NCI-H1436 treated with DMSO at 0.1 percent for 48 hours (cell line): ENCODE measurements around the gene ADK.

Experiments
- DNase-seq: peaks from one replicate; lab custom pipeline; 2025; lab: John Stamatoyannopoulos, UW

The ADK gene

DNA sequence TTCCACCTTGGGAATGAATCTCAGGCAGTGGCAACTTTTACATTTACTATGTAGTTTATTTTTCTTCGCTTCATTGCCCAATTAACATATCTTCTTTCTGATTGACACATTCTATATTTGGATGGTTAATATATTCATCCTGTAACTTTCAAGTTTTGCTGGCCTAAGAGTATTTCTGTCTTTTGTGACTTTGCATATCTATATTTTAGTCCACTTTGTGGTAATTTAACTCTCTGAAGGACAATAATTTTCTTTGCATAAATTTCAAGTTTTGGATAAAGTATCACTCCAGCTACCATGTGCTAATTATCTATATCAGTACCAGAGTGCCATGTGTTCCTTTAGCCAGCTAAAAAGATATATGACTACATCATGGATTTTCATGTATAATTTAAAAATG lies 523.9 kb downstream of the ADK start:
- DNase-seq: no peak

- DNase-seq: no peak
Measured at GRCh38 chr10:74675484-74675883, 524.5 kb downstream of the ADK start.

DNA sequence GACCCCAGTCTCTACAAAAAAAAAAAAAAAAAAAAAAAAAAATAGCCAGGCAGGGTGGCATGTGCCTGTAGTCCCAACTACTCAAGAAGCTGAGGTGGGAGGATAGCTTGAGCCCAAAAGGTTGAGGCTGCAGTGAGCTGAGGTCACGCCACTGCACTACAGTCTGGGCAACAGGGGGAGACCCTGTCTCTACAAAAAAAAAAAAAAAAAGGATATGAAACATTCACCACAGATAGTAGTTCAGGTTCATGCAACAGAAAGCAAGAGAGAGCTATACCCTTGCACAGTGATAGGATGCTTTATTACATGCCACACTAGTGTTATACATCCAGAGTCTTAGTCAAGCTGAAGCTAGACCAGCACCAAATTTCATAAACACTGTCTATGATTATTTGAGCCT lies 526.9 kb downstream of the ADK start:
- no peak for DNase-seq

GRCh38 chr10:74681917-74682627 lies 531.1 kb downstream of the ADK start:
- DNase-seq: no peak

- DNase-seq: no peak
Measured at GRCh38 chr10:74683067-74683466, 532.0 kb downstream of the ADK start.

- no peak for DNase-seq
Measured at GRCh38 chr10:74683621-74684364, 532.8 kb downstream of the ADK start.

DNA sequence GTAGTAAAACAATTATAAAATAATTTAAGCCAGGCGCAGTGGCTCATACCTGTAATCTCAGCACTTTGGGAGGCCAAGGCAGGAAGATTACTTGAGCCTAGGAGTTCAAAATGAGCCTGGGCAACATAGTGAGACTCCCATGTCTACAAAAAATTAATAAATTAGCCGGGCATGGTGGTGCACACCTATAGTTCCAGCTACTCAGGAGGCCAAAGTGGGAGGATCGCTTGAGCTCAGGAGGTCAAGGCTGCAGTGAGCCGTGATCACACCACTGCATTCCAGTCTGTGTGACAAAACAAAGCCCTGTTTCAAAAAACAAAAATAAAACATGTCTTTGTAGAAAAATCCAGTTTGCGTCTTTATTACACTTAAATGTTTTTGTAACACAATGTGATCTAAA lies 533.4 kb downstream of the ADK start:
- no peak for DNase-seq

DNA sequence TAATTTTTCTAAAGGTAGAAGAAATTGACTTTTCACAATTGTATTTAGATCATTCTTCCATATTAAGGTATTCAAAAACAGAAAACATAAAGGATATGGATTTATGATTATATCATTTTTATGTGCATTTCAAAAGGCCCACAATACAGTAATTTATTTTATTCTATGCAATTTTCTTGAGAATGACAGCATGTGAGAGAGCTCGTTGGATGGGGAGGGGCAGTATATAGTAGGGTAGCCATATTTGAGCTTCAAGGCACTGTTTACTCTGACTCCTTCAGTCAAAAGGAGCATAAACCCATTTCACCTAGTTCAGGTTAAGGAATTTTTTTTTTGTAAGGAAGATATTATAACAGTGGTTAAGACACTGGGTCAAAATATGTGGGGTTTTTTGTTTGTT lies 534.5 kb downstream of the ADK start:
- DNase-seq: no peak

- no peak for DNase-seq
Measured at GRCh38 chr10:74690393-74690792, 539.4 kb downstream of the ADK start.

DNA sequence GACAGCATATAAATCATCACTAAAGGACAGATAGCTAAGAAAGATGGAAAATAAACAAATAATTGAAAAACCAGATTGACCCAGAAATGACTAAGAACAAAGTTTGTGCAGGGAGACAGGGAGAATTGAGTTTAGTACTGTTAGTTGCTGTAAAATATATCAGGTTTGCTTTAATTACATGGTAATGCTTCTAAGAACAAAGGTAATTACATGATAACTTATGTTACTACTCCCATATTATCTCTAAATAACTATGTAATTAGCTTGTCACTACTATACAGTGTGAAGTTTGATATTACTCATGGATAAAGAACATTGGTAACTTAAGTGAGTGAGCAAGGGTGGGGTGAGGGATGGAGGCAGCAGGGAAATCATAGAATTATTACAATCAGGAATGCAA lies 540.1 kb downstream of the ADK start:
- no peak for DNase-seq

- DNase-seq: peak; percentile 33
Measured at GRCh38 chr10:74704629-74705357, 553.8 kb downstream of the ADK start.

- DNase-seq: peak; percentile 51
Measured at GRCh38 chr10:74705358-74705980, 554.4 kb downstream of the ADK start.

GRCh38 chr10:74706966-74707365 lies 555.9 kb downstream of the ADK start:
- no peak for DNase-seq

DNA sequence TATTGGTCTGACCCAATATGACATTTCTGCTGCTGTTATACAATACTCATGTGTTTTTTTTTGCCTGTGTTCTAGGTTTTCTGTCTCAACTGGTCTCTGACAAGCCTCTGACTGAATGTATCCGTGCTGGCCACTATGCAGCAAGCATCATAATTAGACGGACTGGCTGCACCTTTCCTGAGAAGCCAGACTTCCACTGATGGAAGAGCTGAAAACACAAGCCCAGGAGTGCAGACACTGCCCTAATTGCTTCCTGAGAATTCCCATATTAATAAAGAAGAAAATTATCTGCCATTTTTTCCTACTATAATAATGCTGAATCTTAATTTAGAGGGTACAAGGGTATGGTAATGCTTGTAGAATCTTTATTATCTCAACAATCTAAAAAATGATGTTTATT lies 557.2 kb downstream of the ADK start:
- no peak for DNase-seq

- no peak for DNase-seq
Measured at GRCh38 chr10:74718208-74718607, 567.2 kb downstream of the ADK start.

DNA sequence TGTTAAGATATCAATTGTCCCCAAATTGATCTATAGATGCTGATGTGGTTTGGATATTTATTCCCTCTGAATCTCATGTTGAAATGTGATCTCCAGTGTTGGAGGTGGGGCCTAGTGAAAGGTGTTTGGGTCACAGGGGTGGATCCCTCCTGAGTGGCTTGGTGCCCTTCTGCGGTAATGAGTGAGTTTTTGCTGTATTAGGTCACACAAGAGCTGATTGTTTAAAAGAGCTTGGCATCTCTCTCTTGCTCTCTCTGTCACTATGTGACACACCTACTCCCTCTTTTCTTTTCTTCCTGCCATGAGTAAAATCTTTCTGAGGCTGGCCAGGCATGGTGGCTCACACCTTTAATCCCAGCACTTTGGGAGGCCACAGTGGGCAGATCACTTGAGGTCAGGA lies 577.2 kb downstream of the ADK start:
- DNase-seq: no peak

- no peak for DNase-seq
Measured at GRCh38 chr10:74730246-74730645, 579.2 kb downstream of the ADK start.

DNA sequence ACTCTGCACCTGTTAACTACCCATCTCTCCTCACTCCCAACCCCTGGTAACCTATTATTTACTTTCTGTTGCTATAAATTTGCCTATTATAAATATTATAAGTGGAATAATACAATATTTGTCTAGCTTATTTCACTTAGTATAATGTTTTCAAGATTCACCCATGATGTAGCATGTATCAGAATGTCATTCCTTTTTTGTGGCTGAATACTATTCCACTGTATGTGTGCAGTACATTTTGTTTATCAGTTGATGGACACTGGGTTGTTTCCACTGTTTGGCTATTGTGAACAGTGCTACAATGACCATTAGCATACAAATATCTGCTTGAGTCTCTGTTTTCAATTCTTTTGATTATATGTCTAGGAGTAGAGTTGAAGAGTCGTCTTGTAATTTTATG lies 582.6 kb downstream of the ADK start:
- DNase-seq: no peak

GRCh38 chr10:74736029-74736428 lies 585.0 kb downstream of the ADK start:
- DNase-seq: no peak

DNA sequence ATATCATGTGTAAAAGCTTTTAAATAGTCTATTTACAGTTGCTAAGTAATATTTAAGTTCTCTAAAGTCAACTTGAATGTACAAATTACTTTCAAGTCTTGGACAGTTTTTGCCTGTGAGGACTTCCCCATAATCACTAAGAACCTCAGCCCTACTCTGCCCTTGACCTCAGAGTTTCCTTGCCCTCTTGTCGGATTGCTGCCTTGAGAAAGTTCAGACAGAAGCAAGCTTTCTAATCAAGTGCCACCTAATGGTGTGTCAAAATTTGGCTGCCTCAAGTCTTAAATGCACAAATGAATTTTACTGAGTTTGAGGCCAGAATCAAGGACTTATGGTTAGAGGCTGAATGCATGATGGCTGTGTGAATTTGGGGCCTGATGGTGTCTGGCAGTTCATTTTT lies 587.0 kb downstream of the ADK start:
- DNase-seq: no peak

- DNase-seq: no peak
Measured at GRCh38 chr10:74738542-74738941, 587.5 kb downstream of the ADK start.

DNA sequence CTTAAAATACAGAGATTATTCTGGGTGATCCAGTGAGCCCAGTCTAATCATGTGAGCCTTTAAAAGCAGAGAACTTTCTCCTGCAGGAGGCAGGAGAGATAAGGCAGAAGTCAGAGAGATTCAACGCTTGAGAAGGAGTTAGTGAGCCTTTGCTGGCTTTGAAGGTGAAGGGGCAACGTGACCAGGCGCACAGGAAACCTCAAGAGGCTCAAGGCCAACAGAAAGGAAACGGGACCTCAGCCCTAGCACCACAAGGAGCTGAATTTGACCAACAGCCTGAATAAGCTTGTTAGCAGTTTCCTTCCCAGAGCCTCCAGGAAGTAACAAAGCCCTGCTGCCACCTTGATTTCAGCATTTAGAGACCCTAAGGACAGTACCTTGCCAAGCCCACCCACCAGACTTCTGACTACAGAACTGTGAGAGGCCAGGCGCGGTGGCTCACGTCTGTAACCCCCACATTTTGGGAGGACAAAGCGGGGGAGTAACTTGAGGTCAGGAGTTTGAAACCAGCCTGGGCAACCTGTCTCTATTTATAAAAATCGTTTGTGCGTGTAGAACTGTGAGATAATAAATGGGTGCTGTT lies 588.1 kb downstream of the ADK start:
- DNase-seq: peak; percentile 8
